HepG2 (cell line): ENCODE data around the gene ZNRF4. TPM values are rescaled to one million over a fixed set of nuclear protein-coding genes. Genes with fewer than 3 reads are reported as not detected.

Experiments
- ATF7 ChIP-seq, 2 experiments: fragments of 450-650 bp in 1 of 2; sonication (generic) in 1 of 2; formaldehyde crosslinking in 1 of 2; IDR thresholded peaks; 2 replicates each; pipeline versions ENCODE4 v1.4.0 to v1.6.1; 2016 to 2020; ENCODE audit warnings: antibody characterized with exemption in 1 of 2, mild to moderate bottlenecking in 1 of 2, missing genetic modification reagents in 1 of 2
- ELF3 ChIP-seq: IDR thresholded peaks from 2 replicates; pipeline ENCODE4 v1.6.1; 2016; ENCODE audit warnings: missing genetic modification reagents, missing compliant biosample characterization
- HMGA1 ChIP-seq: sonication (generic); formaldehyde crosslinking; conservative IDR thresholded peaks from 2 replicates; pipeline ENCODE4 v1.4.0; 2020; ENCODE audit warnings: missing genetic modification reagents
- JUNB ChIP-seq: sonication (generic); formaldehyde crosslinking; IDR thresholded peaks from 2 replicates; pipeline ENCODE4 v1.8.0; 2022; ENCODE audit warnings: missing genetic modification reagents, mild to moderate bottlenecking, borderline replicate concordance
- KAT2B ChIP-seq: fragments of 150-350 bp; IDR thresholded peaks from 2 replicates; pipeline ENCODE4 v1.6.1; 2014; ENCODE audit warnings: low read depth, low read length, borderline replicate concordance
- KMT2A ChIP-seq: sonication (generic); formaldehyde crosslinking; IDR thresholded peaks from 2 replicates; pipeline ENCODE4 v1.4.0; 2020; ENCODE audit warnings: missing genetic modification reagents
- MAZ ChIP-seq, 2 experiments: sonication (generic) in 1 of 2; formaldehyde crosslinking in 1 of 2; IDR thresholded peaks; 2 replicates each; pipeline versions ENCODE4 v1.5.0 to v1.6.1; 2012 to 2020; ENCODE audit warnings: low read depth in 2 of 2, mild to moderate bottlenecking in 2 of 2, borderline replicate concordance in 1 of 2, improper control_type of control experiment in 1 of 2, low read length in 1 of 2, missing genetic modification reagents in 1 of 2, moderate library complexity in 1 of 2
- MBNL3 ChIP-seq: fragments of 250-450 bp; sonication (Bioruptor Pico); conservative IDR thresholded peaks from 2 replicates; pipeline ENCODE4 v1.8.0; 2022; ENCODE audit warnings: mild to moderate bottlenecking, inconsistent platforms
- MYC ChIP-seq: sonication (generic); formaldehyde crosslinking; IDR thresholded peaks from 2 replicates; pipeline ENCODE4 v1.9.0; 2021; ENCODE audit warnings: missing genetic modification reagents, borderline replicate concordance
- NFKB2 ChIP-seq: sonication (generic); formaldehyde crosslinking; IDR thresholded peaks from 2 replicates; pipeline ENCODE4 v1.4.0; 2020; ENCODE audit warnings: missing genetic modification reagents, borderline replicate concordance
- NR3C1 ChIP-seq: sonication (generic); formaldehyde crosslinking; IDR thresholded peaks from 2 replicates; pipeline ENCODE4 v1.4.0; 2020; ENCODE audit warnings: missing genetic modification reagents
- SRSF1 ChIP-seq: fragments of 200-400 bp; formaldehyde crosslinking; optimal IDR thresholded peaks from 2 replicates; pipeline ENCODE3; 2017; ENCODE audit warnings: mild to moderate bottlenecking, low read depth, low read length, moderate library complexity
- ZFP36L1 ChIP-seq: sonication (generic); formaldehyde crosslinking; IDR thresholded peaks from 2 replicates; pipeline ENCODE4 v1.8.0; 2022; ENCODE audit warnings: mild to moderate bottlenecking, missing genetic modification reagents, moderate library complexity
- ZNF264 ChIP-seq: sonication (generic); formaldehyde crosslinking; IDR thresholded peaks from 2 replicates; pipeline ENCODE4 v1.4.0; 2020; ENCODE audit warnings: missing genetic modification reagents
- ZNF343 ChIP-seq: sonication (generic); formaldehyde crosslinking; IDR thresholded peaks from 2 replicates; pipeline ENCODE4 v1.4.0; 2020; ENCODE audit warnings: mild to moderate bottlenecking, missing genetic modification reagents
- ZNF350 ChIP-seq: sonication (generic); formaldehyde crosslinking; IDR thresholded peaks from 2 replicates; pipeline ENCODE4 v1.4.0; 2020; ENCODE audit warnings: mild to moderate bottlenecking, low read depth, missing genetic modification reagents, borderline replicate concordance
- ZNF451 ChIP-seq: sonication (generic); formaldehyde crosslinking; IDR thresholded peaks from 2 replicates; pipeline ENCODE4 v1.5.0; 2020; ENCODE audit warnings: mild to moderate bottlenecking, missing genetic modification reagents
- ZNF484 ChIP-seq: sonication (generic); formaldehyde crosslinking; IDR thresholded peaks from 2 replicates; pipeline ENCODE4 v1.5.1; 2020; ENCODE audit warnings: mild to moderate bottlenecking, low read depth, missing genetic modification reagents, borderline replicate concordance
- ZNF75D ChIP-seq: sonication (generic); formaldehyde crosslinking; IDR thresholded peaks from 2 replicates; pipeline ENCODE4 v1.8.1; 2023; ENCODE audit warnings: missing genetic modification reagents, mild to moderate bottlenecking, borderline replicate concordance
- ZSCAN9 ChIP-seq: IDR thresholded peaks from 2 replicates; pipeline ENCODE4 v1.6.1; 2016; ENCODE audit warnings: borderline replicate concordance
- polyA plus RNA-seq, 8 experiments: library from polyadenylated mRNA; depleted of rRNA in 3 of 8; stranded (reverse) in 7 of 8; unstranded in 1 of 8; fragments of >200 nt; fragmentation: Illumina TruSeq in 4 of 8; extraction: Trizol in 4 of 8; gene quantifications; 2 replicates each; pipeline versions ENCODE4 v1.2.1 to v1.2.3, GENCODE V29; 2011 to 2016; ENCODE audit warnings: low read depth in 4 of 8, missing spikeins in 1 of 8, mixed read lengths in 1 of 8; ENCODE audit not compliant: insufficient read depth in 1 of 8
- total RNA-seq, 5 experiments: library from RNA; depleted of rRNA; stranded (reverse); fragments of >200 nt; fragmentation: Illumina TruSeq; extraction: Trizol; gene quantifications; 2 replicates each; pipeline ENCODE4 v1.2.3, GENCODE V29; 2016; ENCODE audit warnings: low read depth in 1 of 5
- TF ChIP-seq, protein P1 (sequence below): sonication (generic); formaldehyde crosslinking; IDR thresholded peaks from 2 replicates; pipeline ENCODE4 v1.5.1; 2020; ENCODE audit warnings: missing genetic modification reagents, mild to moderate bottlenecking, borderline replicate concordance
- TF ChIP-seq, protein P2 (sequence below): sonication (generic); formaldehyde crosslinking; IDR thresholded peaks from 2 replicates; pipeline ENCODE4 v1.4.0; 2020; ENCODE audit warnings: missing genetic modification reagents
- TF ChIP-seq, protein P3 (sequence below): IDR thresholded peaks from 2 replicates; pipeline ENCODE4 v1.6.1; 2016; ENCODE audit warnings: missing genetic modification reagents, missing compliant biosample characterization

The ZNRF4 gene
- total and polyA plus RNA-seq, 2 of the 13 experiments (the other 11 are each of a cell fraction or from before 2014, with no cell fraction given), result not detected

DNA sequence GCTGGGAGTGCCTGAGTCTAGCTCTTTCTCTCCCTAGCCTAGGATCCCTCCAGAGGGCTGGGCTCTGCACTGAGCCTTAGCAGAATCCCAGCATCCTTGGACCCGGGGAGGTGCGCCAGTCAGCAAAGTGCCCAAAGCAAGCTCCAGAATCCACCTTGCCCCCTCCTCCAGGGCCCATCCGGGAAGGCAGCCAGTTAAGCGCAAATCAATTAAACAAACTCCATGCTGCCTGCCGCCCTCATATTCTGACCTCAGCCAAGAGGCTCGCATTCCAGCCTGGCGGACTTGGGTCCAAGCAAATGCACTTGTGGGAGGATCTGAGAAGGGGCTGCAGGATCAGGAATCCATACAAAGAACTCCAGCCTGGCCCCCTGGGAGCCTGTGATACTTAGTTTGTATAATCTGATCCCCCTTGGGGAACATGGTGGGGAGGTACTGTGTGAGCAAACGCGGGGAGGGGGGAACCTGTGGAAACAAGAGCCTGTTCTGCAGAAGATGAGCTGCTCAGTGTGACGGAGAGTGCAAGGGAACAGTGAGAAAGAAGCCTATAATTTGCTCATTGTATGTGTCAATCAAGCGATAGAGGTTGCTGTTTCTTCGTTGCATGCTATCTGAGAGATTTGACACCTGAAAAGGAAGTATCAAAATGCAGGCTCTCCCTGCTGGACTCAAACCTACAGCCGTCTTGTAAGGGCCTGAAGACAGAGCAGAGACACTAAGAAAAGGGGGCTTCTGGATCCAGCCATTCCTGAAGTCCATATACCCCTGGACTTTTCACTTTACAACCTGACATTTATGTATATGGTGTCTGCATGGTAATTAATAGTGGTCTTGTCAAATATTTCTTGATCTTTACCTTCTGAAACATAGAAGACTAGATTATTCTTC, 29.4 kb downstream of the ZNRF4 start (continued):
- no peak for TF ChIP-seq KAT2B
- TF ChIP-seq ZFP36L1 (CRISPR knock-in tag), result no peak
- no peak for TF ChIP-seq NFKB2 (CRISPR knock-in tag)
- no peak for TF ChIP-seq ZNF451 (CRISPR knock-in tag)
- TF ChIP-seq, protein P1, sequence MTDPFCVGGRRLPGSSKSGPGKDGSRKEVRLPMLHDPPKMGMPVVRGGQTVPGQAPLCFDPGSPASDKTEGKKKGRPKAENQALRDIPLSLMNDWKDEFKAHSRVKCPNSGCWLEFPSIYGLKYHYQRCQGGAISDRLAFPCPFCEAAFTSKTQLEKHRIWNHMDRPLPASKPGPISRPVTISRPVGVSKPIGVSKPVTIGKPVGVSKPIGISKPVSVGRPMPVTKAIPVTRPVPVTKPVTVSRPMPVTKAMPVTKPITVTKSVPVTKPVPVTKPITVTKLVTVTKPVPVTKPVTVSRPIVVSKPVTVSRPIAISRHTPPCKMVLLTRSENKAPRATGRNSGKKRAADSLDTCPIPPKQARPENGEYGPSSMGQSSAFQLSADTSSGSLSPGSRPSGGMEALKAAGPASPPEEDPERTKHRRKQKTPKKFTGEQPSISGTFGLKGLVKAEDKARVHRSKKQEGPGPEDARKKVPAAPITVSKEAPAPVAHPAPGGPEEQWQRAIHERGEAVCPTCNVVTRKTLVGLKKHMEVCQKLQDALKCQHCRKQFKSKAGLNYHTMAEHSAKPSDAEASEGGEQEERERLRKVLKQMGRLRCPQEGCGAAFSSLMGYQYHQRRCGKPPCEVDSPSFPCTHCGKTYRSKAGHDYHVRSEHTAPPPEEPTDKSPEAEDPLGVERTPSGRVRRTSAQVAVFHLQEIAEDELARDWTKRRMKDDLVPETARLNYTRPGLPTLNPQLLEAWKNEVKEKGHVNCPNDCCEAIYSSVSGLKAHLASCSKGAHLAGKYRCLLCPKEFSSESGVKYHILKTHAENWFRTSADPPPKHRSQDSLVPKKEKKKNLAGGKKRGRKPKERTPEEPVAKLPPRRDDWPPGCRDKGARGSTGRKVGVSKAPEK, result no peak
- TF ChIP-seq MYC (CRISPR knock-in tag), result peak; percentile 16; the same call in 1 of the 2 replicates
- no peak for TF ChIP-seq ZNF75D (CRISPR knock-in tag)
- TF ChIP-seq ATF7 (IDR thresholded peaks at IDR 0.05), result no peak
- TF ChIP-seq ATF7 (CRISPR knock-in tag; IDR thresholded peaks at IDR 0.05), result 0 out of 2 replicates have a peak, but pooled peaks have one; percentile 63
- TF ChIP-seq HMGA1 (CRISPR knock-in tag), result no peak
- TF ChIP-seq ZNF484 (CRISPR knock-in tag), result no peak
- TF ChIP-seq NR3C1 (CRISPR knock-in tag), result no peak
- peak; percentile 49; the same call in 1 of the 2 replicates for TF ChIP-seq ZNF350 (CRISPR knock-in tag)
- TF ChIP-seq ZNF343 (CRISPR knock-in tag), result no peak
- no peak for TF ChIP-seq JUNB (CRISPR knock-in tag)
- no peak for TF ChIP-seq SRSF1
- TF ChIP-seq, protein P2, sequence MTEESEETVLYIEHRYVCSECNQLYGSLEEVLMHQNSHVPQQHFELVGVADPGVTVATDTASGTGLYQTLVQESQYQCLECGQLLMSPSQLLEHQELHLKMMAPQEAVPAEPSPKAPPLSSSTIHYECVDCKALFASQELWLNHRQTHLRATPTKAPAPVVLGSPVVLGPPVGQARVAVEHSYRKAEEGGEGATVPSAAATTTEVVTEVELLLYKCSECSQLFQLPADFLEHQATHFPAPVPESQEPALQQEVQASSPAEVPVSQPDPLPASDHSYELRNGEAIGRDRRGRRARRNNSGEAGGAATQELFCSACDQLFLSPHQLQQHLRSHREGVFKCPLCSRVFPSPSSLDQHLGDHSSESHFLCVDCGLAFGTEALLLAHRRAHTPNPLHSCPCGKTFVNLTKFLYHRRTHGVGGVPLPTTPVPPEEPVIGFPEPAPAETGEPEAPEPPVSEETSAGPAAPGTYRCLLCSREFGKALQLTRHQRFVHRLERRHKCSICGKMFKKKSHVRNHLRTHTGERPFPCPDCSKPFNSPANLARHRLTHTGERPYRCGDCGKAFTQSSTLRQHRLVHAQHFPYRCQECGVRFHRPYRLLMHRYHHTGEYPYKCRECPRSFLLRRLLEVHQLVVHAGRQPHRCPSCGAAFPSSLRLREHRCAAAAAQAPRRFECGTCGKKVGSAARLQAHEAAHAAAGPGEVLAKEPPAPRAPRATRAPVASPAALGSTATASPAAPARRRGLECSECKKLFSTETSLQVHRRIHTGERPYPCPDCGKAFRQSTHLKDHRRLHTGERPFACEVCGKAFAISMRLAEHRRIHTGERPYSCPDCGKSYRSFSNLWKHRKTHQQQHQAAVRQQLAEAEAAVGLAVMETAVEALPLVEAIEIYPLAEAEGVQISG, result peak; percentile 45; the same call in 1 of the 2 replicates
- TF ChIP-seq, protein P3, sequence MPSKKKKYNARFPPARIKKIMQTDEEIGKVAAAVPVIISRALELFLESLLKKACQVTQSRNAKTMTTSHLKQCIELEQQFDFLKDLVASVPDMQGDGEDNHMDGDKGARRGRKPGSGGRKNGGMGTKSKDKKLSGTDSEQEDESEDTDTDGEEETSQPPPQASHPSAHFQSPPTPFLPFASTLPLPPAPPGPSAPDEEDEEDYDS (CRISPR knock-in tag), result no peak
- peak; percentile 52; the same call in 1 of the 2 replicates for TF ChIP-seq ELF3 (CRISPR knock-in tag)
- 0 out of 2 replicates have a peak, but pooled peaks have one; percentile 22 for TF ChIP-seq KMT2A (CRISPR knock-in tag)
- TF ChIP-seq ZNF264 (CRISPR knock-in tag), result no peak
- TF ChIP-seq MBNL3, result no peak
- no peak for TF ChIP-seq ZSCAN9 (CRISPR knock-in tag)
- no peak for TF ChIP-seq MAZ (IDR thresholded peaks at IDR 0.05; ENCODE audit: borderline replicate concordance, low read depth, low read length)
- peak; percentile 39; the same call in 1 of the 2 replicates for TF ChIP-seq MAZ (CRISPR knock-in tag; IDR thresholded peaks at IDR 0.05; ENCODE audit: low read depth)
